ENCODE measurements around the gene KRTAP12-3.

- no peak for TF ChIP-seq EZH2 (IDR thresholded peaks at IDR 0.05; ENCODE audit: low read length, missing control alignments)
- TF ChIP-seq, protein P1, sequence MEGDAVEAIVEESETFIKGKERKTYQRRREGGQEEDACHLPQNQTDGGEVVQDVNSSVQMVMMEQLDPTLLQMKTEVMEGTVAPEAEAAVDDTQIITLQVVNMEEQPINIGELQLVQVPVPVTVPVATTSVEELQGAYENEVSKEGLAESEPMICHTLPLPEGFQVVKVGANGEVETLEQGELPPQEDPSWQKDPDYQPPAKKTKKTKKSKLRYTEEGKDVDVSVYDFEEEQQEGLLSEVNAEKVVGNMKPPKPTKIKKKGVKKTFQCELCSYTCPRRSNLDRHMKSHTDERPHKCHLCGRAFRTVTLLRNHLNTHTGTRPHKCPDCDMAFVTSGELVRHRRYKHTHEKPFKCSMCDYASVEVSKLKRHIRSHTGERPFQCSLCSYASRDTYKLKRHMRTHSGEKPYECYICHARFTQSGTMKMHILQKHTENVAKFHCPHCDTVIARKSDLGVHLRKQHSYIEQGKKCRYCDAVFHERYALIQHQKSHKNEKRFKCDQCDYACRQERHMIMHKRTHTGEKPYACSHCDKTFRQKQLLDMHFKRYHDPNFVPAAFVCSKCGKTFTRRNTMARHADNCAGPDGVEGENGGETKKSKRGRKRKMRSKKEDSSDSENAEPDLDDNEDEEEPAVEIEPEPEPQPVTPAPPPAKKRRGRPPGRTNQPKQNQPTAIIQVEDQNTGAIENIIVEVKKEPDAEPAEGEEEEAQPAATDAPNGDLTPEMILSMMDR (conservative IDR thresholded peaks at IDR 0.05 in 1 of 2, IDR thresholded peaks at IDR 0.05 in 1 of 2; ENCODE audit: low read depth in 1 of 2, low read length in 2 of 2): no peak
These were observed 38.8 kb downstream of the KRTAP12-3 start for GRCh38 chr21:44696572-44696971.
